Prostate gland (tissue), 2 donors: ENCODE data around the gene FAM120B.

ENCODE experiments used
- POLR2AphosphoS5 ChIP-seq: sonication (generic); formaldehyde crosslinking; IDR thresholded peaks from one replicate; pipeline ENCODE4 v1.6.1; 2017; ENCODE audit warnings: antibody characterized with exemption
- TF ChIP-seq, protein P1 (sequence below), 4 experiments: fragments of 200-600 bp in 2 of 4; fragments of 450-650 bp in 2 of 4; sonication (generic) in 2 of 4; IDR thresholded peaks; 1 replicate in 3 of 4; 2 replicates in 1 of 4; pipeline ENCODE4 v1.5.1; 2016 to 2019; ENCODE audit warnings: antibody characterized with exemption in 4 of 4, mild to moderate bottlenecking in 2 of 4, moderate library complexity in 2 of 4

DNA sequence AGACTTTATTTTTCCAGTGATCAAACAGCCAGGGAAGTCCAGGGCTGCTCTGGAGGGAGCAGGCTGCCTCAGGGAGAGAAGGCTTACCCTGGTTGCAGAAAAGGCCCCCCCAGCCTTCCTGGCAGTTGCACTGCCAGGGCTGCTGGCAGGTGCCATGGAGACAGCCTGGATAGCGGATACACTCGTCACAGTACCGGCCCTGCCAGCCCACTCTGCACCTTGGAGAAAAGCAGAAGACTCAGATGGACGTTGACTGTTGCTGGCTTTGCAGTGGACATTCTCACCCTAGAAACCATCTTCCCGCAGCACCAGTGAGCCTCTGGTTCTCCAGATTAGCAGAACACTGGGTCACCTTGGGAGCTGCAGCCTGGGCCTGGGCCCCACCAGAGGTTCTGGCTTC lies 21.1 kb upstream of the FAM120B start:
- TF ChIP-seq, protein P1, sequence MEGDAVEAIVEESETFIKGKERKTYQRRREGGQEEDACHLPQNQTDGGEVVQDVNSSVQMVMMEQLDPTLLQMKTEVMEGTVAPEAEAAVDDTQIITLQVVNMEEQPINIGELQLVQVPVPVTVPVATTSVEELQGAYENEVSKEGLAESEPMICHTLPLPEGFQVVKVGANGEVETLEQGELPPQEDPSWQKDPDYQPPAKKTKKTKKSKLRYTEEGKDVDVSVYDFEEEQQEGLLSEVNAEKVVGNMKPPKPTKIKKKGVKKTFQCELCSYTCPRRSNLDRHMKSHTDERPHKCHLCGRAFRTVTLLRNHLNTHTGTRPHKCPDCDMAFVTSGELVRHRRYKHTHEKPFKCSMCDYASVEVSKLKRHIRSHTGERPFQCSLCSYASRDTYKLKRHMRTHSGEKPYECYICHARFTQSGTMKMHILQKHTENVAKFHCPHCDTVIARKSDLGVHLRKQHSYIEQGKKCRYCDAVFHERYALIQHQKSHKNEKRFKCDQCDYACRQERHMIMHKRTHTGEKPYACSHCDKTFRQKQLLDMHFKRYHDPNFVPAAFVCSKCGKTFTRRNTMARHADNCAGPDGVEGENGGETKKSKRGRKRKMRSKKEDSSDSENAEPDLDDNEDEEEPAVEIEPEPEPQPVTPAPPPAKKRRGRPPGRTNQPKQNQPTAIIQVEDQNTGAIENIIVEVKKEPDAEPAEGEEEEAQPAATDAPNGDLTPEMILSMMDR (IDR thresholded peaks at IDR 0.05): no peak
- no peak for TF ChIP-seq POLR2AphosphoS5
